Measurements from ENCODE around the gene LRRC4C.
"Not testable (repeated sequence)": the region's sequence is repeated elsewhere in the genome, so short reads cannot be mapped to it uniquely, and the experiment has no call there.

LRRC4C gene

DNA sequence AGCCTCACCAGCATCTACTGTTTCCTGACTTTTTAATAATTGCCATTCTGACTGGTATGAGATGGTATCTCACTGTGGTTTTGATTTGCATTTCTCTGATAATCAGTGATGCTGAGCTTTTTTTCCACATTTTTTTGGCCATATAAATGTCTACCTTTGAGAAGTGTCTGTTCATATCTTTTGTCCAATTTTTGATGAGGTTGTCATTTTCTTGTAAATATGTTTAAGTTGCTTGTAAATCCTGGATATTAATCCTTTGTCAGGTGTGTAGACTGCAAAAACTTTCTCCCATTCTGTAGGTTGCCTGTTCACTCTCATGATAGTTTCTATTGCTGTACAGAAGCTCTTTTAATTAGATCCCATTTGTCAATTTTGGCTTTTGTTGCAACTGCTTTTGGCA lies 439.8 kb downstream of the LRRC4C start:
- DNase-seq (ENCODE audit: low read depth), result not testable (repeated sequence)

- no peak for DNase-seq (ENCODE audit: low read depth)
These were observed 441.2 kb downstream of the LRRC4C start for GRCh38 chr11:41018224-41018623.

GRCh38 chr11:41010361-41011050 lies 448.9 kb downstream of the LRRC4C start:
- no peak for DNase-seq (ENCODE audit: low read depth)

DNA sequence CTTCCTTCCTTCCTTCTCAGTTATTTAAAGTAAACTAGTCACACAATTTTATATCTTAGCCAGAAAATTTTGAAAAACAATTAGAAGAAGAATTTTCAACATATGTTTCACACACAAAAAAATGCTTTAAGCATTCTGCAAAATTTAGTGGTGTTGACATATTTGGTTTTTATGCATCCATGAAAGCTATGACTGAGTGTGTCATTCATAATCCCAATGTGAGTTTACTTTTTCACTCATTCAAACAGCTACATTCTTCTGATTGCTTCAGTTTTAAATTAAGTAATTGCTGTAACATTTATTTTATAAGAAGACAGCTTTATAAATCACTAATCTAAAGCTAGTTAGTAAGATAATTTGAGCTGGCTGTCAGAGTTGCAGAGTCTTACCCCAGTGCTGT lies 453.5 kb downstream of the LRRC4C start:
- DNase-seq (ENCODE audit: low read depth), result no peak

DNA sequence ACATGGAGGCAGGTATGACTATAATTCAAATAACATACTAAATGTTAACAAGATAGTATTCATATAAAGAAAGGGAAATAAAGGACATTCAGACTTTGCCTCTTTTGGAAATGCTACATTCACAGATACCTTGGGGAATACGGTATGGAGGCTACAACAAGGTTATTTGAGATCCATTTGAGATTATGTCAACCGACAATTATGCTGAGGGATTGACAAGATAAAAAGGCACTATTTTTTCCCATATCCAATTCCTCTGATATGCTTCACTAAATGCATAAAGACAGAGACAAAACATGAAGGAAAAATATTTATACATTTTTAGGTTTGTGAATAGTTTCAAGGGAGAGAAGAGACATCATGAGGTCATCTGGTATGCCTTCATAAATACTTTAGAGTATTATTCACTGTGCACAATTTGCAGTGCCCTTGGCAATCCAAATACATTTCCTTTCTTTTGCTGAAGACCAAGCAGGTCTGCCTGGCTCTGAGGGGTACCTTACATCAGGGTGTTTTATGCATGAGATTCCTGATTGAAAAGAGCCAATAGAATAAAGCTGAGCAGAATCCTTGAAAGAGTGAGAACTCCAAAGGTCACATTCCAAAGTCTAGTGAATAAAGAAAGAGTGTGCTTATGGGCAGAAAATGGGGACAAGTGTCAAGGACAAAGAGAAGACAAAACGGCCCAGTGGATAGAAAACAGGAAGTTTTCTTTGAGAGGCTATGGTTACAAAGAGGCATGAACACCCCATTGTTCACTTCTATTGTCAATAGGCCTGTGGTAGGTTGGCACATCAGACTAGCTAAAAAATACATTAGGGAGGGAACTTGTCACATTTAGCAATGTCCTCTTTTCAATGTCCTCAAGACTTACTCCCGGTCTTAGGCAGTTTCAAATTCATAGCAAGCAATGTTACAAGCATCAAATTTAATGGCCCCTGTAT lies 455.8 kb downstream of the LRRC4C start:
- no peak for DNase-seq (ENCODE audit: low read depth)

GRCh38 chr11:40998920-40999319 lies 460.5 kb downstream of the LRRC4C start:
- no peak for DNase-seq (ENCODE audit: low read depth)

GRCh38 chr11:40987776-40988435 lies 471.5 kb downstream of the LRRC4C start:
- DNase-seq (ENCODE audit: low read depth), result no peak

DNA sequence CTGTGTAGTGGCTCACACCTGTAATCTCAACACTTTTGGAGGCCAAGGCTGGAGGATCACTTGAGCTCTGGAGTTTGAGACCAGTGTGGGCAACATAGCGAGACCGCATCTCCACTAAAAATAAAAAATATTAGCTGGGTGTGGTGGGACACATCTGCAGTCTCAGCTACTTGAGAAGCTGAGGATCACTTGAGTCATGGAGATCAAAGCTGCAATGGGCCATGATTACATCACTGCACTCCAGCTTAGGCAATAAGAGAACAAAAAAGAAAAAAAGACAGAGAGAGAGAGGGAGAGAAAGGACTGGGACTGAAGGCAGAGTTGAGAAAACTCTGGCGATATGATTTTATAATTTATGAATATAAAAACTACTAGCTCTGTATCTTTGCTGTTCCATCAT lies 473.1 kb downstream of the LRRC4C start:
- DNase-seq (ENCODE audit: low read depth), result no peak

- DNase-seq (ENCODE audit: low read depth), result no peak
These were observed 484.4 kb downstream of the LRRC4C start for GRCh38 chr11:40975076-40975475.

GRCh38 chr11:40974186-40974795 lies 485.2 kb downstream of the LRRC4C start:
- no peak for DNase-seq (ENCODE audit: low read depth)

- DNase-seq (ENCODE audit: low read depth), result no peak
These were observed 500.7 kb downstream of the LRRC4C start for GRCh38 chr11:40958707-40959106.

- no peak for DNase-seq (ENCODE audit: low read depth)
These were observed 507.0 kb downstream of the LRRC4C start for GRCh38 chr11:40952479-40952878.

DNA sequence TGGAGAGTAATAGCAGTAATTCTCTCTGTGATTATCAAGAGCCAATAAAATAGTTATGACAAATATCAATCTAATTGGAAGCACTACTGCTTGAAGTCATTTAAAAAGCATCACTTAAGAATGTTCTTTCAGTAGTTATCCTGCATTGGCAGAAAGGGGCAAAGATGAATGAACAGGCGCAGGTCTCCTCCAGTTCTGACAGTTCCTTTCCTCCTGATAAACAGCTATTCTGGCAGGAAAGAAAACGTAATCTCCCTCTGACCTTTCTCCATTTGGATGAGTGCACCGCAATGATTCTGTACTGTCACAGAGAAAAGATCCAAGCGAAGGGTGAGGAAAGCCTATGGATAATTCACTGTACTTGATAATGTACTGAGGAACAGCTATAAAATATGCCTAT lies 521.5 kb downstream of the LRRC4C start:
- DNase-seq (ENCODE audit: low read depth), result no peak

DNA sequence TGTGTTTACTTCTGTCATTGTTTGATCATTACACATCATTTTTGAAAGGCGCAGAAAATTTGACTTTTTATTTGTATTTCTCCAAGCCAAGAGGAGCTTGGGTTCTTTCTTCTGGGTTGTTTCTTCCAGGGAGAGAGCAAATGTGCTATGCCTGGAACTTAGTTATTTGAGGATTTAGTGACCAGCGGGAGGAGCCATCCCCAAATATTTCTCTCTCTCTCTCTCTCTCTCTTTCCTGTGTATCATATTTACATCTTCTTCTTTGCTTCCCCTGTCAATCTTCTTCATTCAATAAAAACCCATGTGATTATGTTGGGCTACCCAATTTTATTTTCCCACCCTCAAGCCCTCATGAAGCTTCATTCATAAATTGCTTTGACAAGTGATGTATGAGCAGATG lies 534.5 kb downstream of the LRRC4C start:
- no peak for DNase-seq (ENCODE audit: low read depth)

DNA sequence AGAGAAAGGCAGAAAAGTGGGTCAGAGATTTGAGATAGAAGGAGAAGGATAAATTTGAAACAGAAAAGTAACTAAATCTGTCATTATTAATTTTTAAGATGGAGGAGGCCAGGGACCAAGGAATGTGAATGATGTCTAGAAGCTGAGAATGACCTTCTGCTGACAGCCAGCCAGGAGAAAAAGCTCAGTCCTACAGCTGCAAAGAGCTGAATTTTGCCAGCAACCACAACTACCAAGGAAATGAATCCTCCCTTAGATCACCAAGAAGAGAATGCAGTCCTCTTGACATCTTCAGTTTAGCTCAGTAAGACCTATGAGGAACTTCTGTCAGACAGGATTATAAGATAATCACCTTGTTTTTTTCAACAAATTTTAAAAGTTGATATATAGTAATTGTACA lies 538.2 kb downstream of the LRRC4C start:
- no peak for DNase-seq (ENCODE audit: low read depth)

DNA sequence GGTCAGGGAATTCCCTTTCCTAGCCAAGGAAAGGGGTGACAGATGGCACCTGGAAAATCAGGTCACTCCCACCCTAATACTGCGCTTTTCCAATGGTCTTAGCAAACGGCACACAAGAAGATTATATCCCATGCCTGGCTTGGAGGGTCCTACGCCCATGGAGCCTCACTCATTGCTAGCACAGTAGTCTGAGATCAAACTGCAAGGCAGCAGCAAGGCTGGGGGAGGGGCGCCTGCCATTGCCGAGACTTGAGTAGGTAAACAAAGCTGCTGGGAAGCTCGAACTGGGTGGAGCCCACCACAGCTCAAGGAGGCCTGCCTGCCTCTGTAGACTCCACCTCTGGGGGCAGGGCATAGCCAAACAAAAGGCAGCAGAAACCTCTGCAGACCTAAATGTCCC lies 548.7 kb downstream of the LRRC4C start:
- DNase-seq (ENCODE audit: low read depth), result not testable (repeated sequence)

DNA sequence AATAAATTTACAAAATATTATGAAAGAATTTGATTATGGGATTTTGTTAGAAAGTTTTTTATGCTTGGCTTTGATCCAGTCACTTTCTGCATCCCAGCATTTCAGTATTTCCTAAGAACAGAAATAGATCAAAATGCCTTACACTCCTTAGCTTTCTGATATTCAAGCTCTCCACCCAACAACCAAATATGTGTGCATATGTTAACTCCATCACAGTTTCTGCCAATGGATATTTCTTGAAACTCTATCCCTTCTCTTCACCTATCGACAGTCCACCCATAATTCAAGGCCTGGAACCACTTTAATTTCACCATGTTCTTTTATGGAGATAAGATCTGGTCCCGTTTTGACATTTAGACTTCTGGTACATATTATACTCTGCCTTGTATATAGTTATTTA lies 565.0 kb downstream of the LRRC4C start:
- no peak for DNase-seq (ENCODE audit: low read depth)

GRCh38 chr11:40885250-40885954 lies 574.0 kb downstream of the LRRC4C start:
- DNase-seq (ENCODE audit: low read depth), result no peak

DNA sequence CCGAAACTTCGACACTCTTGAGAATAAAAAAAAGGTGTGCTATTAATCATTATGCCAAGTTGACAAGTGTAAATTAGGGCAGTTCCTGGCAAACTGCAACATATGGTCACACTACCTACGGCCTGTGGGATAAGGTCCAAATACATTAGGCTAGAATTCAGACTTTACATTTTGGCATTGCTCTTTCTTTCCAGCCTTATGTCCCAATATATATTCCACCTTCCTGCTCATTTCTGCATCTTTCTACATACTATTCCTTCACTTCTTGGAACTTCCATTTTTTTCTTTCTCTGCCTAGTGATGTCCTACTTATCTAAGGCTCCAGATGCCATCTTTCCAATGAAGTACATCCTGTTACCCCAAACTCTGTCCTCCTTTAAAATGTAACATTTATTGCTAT lies 577.2 kb downstream of the LRRC4C start:
- DNase-seq (ENCODE audit: low read depth), result no peak

GRCh38 chr11:40879911-40880310 lies 579.5 kb downstream of the LRRC4C start:
- no peak for DNase-seq (ENCODE audit: low read depth)

- no peak for DNase-seq (ENCODE audit: low read depth)
These were observed 581.5 kb downstream of the LRRC4C start for GRCh38 chr11:40877981-40878380.

DNA sequence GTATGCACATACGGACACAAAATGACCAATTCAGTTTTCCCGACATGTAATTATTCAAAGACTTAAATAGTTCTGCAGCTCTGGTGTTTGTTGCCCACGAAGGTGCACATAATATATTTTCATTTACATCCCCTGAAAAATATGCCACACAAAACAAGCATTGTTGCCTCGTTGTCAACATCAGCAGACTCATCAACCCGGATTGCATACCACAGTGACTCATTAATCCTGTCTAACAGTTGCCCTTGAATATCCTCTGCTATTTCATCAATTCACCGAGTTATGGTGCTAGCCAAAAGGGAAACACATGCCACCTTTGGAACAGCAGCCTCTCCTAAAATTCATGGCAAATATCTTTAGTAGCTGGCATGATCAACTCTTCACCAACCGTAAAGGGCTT lies 582.2 kb downstream of the LRRC4C start:
- no peak for DNase-seq (ENCODE audit: low read depth)

Measured in GM04504 (cell line).